GM18502 (cell line): ENCODE measurements around the gene FAM24A.
A peak's percentile ranks its signal among the peaks of the same experiment; 100 is the strongest.
"Not testable (repeated sequence)": the region's sequence is repeated elsewhere in the genome, so short reads cannot be mapped to it uniquely, and the experiment has no call there.

Source experiments
- ATAC-seq: cut with Tn5 transposase; IDR thresholded peaks from one replicate; pipeline ENCODE4 v1.9.1; 2021; ENCODE audit warnings: mild to moderate bottlenecking; ENCODE audit not compliant: unreplicated experiment, poor library complexity

Gene FAM24A, protein sequence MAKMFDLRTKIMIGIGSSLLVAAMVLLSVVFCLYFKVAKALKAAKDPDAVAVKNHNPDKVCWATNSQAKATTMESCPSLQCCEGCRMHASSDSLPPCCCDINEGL

DNA sequence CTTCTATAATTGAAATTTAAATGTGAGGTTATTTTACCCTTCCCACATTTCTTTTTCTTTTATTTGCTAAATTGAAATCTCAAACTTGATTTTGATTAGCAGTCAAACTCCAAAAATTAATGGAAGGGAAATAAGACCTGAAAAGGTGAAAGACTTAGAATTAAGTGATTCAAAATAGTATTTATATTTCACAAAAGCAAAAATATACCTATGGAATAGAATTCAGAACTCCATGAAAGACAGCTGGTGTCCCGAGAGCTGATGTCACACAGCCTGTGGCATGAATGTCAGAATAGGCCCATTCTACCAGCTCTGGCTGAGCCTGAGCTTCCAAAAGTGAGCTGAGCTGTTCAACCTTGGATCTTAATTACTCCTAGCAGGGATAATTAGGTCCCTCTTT is at the start of gene FAM24A:
FAM24A (plus strand) TSS at position 301 of the 400 bp plus-strand sequence. CDS start 1,025 bp downstream, outside the sequence.
- ATAC-seq = no peak

DNA sequence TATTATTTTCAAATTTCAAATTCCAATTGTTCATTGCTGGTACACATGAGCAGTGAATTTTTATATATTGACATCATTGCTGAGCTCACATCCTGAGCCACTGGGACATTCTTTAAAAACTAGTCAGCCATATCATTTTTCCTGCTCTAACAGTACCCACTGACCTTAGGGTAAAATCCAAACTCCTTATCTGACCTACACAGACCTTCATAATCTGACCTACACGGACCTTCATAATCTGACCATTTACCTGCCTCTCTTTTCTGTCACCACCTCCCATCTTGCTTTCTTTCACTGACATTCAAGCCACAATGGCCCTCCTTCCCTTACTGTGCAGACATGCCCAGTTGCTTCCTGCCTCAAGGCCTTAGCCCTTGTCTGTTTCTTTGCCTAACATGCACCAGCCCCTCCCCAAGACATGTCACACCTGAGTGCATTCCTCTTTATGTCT is 48.7 kb upstream of the FAM24A start:
- ATAC-seq = no peak

DNA sequence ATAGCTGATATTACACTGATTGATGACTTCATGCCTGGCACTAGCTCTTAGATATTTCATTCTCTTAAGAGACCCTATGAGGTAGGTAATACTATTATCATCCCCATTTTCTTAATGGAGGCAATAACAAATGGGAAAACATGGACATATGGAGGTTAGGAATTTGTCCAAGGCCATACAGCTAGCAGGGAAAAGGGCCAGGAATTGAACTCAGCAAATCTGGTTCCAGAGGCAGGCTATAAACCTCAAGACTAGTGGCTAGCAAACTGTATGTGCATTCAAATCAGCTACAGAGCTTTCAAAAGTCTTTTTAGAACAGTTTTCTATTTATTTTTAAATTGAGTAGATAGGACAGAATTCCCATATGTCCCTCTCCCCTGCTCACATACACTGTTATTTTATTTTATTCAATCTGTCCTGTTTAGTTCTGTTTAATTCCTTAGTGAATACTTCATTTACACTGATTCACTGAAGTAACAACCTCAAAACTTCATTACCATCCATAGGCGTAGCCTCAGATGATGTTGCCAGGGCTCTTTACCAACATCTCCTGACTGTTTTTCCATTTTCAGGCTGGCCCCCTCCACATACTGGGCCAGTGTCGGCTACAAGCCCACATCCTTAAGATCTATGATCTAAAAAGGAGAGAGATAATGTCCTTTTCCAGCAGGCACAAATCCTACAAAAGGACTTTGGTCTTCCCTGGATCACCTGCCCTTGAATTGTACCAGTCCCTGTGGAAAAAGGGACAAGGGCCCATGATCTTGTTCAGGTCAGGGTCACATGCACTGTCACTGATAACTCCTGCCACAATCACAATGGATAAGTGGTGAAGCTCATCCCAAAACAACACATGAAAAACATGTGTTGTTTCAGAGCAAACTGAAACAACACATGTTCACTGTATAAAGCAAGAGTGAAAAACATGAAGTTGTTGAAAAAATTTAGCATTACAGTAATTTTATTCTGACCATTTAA is 46.9 kb upstream of the FAM24A start:
- ATAC-seq = no peak

DNA sequence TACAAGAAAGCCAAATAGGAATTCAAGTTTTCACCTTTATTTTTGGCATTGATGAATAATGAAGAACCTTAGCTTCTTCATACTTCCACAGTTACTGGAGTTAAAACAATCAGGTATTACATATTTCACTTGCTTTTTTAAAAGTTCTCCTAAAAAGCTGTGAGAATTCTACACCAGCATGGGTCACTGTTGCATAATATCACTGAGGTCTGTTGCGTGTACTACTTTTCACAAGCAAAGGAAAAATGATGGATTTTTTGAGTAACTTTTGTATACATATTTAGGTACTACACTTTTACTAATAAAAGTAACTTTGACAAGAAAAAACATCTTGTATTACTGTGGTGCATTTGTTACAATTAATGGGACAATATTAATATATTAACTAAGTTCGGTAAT is 46.2 kb upstream of the FAM24A start:
- no peak for ATAC-seq

DNA sequence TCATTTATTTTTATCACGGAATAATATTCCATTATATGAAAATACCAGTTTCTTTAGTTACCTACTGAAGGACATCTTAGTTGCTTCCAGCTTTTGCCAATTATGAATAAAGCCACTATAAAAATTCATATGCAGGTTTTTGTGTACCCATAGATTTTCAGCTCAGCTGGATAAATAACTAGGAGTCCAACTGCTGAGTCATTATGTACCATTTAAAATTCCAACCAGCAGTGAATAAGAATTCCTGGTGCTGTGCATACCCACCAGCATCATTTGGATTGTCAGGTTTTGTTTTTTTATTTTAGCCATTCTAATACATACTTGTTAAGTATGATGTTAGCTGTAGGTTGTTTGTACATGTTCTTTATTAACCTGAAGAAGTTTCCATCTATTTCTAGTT is 45.5 kb upstream of the FAM24A start:
- no peak for ATAC-seq

DNA sequence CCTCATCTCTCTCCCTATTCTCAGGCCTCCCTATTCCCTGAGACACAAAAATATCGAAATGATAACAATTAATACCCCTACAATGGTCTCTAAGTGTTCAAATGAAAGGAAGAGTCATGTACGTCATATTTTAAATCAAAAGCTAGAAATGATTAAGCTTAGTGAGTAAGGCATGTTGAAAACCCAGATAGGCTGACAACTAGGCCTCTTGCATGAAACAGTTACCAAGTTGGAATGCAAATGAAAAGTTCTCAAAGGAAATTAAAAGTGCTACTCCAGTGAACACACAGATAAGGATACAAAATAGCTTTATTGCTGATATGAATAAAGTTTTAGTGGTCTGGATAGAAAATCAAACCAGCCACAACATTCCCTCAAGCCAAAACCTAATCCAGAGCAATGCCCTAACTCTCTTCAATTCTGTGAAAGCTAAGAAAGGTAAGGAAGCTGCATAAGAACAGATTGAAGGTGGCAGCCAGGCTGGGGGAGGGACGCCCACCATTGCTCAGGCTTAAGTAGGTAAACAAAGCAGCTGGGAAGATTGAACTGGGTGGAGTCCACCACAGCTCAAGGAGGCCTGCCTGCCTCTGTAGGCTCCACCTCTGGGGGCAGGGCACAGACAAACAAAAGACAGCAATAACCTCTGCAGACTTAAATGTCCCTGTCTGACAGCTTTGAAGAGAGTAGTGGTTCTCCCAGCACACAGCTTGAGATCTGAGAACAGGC is 43.5 kb upstream of the FAM24A start:
- not testable (repeated sequence) for ATAC-seq

DNA sequence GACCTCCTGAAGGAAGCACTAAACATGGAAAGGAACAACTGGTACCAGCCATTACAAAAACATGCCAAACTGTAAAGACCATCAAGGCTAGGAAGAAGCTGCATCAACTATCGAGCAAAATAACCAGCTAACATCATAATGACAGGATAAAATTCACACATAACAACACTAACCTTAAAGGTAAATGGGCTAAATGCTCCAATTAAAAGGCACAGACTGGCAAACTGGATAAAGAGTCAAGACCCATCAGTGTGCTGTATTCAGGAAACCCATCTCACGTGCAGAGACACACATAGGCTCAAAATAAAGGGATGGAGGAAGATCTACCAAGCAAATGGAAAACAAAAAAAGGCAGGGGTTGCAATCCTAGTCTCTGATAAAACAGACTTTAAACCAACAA is 41.6 kb upstream of the FAM24A start:
- not testable (repeated sequence) for ATAC-seq

DNA sequence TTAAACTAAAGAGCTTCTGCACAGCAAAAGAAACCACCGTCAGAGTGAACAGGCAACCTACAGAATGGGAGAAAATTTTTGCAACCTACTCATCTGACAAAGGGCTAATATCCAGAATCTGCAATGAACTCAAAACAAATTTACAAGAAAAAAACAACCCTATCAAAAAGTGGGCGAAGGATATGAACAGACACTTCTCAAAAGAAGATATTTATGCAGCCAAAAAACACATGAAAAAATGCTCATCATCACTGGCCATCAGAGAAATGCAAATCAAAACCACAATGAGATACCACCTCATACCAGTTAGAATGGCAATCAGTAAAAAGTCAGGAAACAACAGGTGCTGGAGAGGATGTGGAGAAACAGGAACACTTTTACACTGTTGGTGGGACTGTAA is 38.5 kb upstream of the FAM24A start:
- ATAC-seq = not testable (repeated sequence)

DNA sequence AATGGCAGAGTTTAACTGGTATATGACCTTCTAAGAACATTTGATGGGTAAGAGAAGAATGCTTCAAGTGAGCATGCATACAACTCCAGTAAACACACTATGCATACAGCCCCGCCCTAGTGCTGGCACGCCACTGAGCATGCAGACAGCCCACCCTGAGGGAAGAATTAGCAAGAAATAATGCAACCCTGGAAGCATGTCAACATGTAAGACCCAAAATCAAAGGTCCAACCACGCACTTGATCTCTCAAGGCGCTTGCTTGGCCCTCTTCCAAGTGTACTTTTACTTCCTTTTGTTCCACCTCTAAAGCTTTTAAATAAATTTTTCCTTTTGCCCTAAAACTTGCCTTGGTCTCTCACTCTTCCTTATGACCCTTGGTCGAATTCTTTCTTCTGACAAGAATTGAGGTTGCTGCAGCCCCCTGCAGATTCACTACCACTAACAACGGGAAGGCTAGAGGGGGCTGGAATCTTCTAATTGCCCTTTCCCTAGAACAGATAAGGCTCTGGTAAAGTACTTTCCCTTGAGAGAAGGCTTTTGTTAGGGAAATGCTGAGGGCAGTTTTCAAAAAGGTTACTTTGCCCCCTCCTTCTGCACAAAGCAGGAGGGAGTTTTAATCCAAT is 34.5 kb upstream of the FAM24A start:
- no peak for ATAC-seq

DNA sequence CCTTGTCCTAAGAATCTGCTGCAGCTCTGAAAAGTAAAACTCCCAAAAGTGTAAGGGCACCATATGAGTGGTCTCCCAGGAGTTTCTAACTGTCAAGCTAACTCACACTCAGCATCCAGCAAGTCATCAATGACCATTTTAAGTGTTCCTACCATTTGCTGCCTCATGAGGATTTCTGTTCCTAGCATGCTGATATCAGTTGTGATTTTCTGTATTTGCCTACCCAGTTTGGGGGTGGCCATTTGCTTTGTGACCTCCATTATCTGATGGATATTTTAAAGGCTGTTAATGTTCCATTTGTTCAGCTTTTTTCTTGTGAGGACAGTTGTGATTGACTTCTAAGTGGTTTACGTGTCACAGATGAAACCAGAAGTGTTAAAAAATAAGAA is 33.9 kb upstream of the FAM24A start:
- ATAC-seq = no peak

DNA sequence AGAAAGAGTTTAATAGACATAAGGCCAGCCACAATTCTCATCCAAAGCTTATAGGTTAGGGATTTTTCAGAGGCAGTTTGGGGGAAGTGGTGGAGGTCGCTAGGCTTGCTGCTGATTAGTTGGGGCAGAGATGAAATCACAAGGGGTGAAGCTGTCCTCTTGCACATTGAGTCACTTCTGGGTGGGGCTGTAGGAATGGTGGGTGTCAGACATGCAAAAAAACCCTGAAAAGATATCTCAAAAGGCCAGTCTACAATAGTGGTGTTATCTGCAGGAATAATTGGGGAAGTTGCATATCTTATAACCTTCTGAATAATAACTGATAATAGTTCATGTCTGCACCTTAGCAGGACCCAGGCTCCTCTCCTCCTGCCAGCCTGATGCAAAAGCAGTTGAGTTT is 33.1 kb upstream of the FAM24A start:
- ATAC-seq = no peak

DNA sequence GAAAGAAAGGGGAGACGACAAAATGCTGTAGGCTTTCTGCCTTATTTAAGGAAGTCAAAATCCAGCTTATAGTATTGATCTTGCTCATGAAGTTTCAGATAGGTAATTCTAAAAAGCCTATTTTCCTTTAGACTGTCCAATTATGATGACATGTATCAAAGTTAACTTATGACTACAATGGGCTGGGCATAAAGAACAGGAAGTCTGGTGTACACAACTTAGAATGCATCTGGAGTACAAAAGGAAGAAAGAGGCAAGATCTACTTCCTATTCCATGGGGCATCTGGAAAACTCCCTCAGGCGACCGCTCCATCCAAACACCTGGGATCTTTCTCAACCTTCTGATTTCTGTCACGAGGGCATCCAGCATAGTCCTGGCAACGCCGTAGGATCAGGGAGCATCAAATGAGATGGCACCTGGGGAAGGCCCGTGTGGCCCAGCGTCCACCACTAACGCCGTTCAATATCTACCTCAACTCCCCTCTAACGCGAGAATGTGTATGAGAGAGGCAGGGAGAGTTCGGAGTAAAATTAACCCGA is 31.5 kb upstream of the FAM24A start:
- peak; percentile 23 for ATAC-seq

DNA sequence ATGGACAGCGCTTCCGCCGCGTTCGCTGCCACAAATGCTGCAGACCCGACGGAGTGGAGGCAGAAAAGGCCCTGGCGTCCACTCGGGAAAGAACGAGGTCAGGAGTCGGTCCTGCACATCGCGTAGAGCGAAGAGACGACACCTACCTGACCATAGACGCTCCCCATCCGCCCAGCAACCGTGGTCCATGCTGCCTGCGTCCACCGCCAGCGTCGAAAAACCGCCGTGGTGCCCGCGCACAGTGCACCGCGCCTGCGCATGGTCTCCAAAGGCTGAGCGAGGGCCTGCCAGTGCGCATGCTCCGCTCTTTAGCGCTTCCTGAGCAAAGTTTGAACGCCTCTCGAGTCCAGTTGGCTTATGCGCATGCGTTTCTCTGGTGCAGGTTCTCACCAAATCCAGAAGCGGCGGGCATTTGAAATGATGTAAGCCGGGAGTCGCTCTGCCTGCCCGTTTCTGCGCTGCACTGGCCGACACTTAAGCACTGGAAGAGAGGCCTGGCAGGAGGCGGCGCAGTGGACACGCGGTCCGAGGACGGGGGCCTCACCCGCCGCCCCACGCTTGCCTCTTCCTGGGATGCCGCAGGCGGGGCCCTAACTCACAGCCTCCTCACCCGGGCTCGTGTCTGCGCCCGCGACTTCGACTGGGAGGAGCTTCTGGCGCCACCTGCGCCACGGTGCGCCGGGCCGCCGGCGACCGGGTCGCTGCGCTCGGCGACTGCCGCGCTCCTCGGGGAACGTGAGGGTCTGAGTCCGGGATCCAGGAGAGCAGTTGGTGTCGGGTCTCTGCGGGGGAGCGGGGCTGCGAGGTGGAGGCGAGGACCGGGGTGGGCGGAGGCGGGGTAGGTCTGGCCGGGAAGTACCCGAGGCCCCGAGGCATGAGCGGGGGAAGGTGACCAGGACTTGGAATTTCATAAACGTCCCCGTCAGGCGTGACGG is 30.8 kb upstream of the FAM24A start, which contains the start of gene FAM24B:
FAM24B (minus strand) TSS at position 243 of the 935 bp plus-strand sequence. CDS start 29,066 bp downstream, outside the sequence.
- peak; percentile 80 for ATAC-seq

DNA sequence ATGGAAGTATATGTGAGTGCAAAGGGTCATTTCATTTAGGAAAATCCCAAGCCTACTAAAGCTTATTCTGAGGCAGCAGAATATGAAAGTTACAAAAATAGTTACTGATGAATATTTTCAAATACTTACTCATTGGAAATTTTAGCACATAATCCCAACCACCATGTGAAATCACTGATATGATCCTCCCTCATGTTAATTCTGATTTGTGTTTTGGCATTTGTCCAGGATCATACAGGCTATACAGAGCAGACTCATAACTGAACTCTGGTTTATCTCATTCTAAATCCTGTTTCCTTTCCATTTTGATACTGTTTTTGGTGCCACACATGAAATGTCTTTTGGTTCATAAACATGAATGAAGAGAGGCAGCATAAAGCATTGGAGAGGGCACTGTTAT is 27.6 kb upstream of the FAM24A start:
- ATAC-seq = no peak

DNA sequence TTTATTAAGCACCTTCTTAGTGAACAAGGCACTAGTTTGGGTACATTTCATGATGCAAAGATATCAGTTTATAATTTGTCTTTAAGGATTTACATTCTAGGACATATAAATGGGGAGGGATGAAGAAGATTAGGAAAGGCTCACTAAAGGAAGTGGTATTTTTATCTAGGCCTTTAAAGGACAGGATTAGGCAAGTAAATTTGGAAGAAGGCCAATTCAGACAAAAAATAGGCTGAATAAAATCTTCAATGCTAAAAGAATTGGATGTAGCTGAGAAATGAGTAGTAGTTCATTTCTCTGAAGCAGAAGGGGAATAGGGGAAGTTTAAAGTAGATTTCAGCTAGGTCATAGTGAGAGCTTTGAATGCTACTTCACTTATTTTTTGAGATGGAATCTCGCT is 26.2 kb upstream of the FAM24A start:
- ATAC-seq = no peak

DNA sequence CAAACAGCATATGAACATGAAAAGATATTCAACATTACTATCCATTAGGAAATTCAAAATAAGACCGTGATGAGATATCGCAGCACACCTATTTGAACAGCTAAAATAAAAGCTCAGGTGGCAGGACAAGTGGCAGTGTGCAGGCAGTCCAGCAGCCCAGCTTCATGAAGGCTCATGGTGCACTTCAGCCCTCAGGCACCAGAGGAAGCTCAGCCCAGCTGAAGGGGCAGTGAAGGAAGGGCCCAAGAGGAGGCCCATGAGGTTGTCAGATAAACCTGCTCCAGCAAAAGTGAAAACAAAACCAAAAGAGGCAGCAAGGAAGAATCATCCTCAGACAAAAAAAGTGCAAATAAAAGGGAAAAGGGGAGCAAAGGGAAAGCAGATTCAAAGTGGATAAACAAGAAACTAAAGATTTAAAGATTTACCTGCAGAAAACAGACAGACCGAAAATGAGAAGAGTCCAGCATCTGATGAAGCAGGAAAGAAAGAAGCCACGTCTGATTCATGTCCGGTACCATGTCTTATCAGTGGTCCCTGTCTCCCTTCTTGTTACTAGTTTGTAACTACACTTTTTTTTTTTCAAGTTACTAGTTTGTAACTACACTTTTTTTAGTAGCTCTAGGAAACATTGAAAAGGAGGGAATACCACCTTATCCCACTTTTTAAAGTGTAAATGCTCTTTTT is 16.0 kb upstream of the FAM24A start:
- ATAC-seq = no peak

DNA sequence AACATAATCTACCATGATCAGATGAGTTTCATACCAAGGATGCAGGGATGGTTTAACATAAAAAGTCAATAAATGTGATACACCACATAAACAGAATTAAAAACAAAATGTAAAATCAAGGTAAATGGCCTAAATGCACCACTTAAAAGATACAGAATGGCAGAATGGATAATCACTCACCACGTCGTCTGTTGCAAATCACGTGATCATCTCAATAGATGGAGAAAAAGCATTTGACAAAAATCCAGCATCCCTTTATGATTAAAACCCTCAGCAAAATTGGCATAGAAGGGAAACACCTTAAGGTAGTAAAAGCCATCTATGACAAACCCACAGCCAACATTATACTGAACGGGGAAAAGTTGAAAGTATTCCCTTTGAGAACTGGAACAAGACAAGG is 6.5 kb upstream of the FAM24A start:
- ATAC-seq = not testable (repeated sequence)

DNA sequence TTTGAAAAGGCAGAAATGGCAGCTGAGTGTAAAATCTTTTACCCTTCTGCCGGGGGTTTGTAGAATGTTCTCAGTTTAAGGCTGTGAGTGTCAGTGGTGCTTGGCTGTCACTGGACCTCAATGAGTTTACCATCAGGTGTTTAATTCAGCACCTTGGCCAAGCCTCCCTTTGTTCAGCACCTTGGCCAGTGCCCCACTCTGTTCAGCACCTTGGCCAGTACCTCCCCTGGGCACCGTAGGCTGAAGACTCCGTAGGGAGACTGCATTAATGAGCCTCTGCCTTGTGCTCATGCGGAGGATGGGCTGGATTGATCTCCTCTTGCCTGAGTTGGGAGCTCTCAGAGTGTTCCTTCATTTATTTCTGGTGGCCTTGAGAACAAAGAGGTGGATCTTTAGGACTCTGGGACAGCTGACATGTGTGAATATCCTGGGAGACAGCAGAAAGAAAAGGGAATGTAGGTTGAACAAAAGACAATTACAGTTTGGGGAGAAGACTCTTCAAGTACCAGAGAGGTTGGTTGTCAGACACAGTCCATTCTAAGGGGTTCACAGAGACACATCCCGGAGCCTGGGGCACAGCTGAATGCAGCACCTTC is 1.6 kb downstream of the FAM24A start:
- no peak for ATAC-seq
